Tibial nerve (tissue), 3 donors: Measurements from ENCODE around the gene CACNA1G.

Source experiments
- CTCF ChIP-seq, 5 experiments: fragments of 200-600 bp in 3 of 5; fragments of 450-650 bp in 2 of 5; sonication (generic) in 3 of 5; IDR thresholded peaks; one replicate each; pipeline ENCODE4 v1.5.1; 2016 to 2019; ENCODE audit warnings: antibody characterized with exemption in 5 of 5, mild to moderate bottlenecking in 3 of 5, moderate library complexity in 2 of 5
- POLR2A ChIP-seq, 2 donors: fragments of 450-650 bp; IDR thresholded peaks; one replicate each; pipeline ENCODE4 v1.6.1; 2017; ENCODE audit warnings: antibody characterized with exemption in 2 of 2, mild to moderate bottlenecking in 2 of 2, moderate library complexity in 2 of 2

GRCh38 chr17:50558941-50559614, 1.4 kb upstream of the CACNA1G start:
- TF ChIP-seq CTCF (IDR thresholded peaks at IDR 0.05) = no peak
- no peak for TF ChIP-seq POLR2A (IDR thresholded peaks at IDR 0.05)
